GM10847 (cell line): ENCODE data around the gene SFRP2.

ENCODE experiments used
- POLR2A ChIP-seq: IDR thresholded peaks from 2 replicates; pipeline ENCODE4 v1.6.1; 2011; ENCODE audit not compliant: insufficient read length; ENCODE audit errors: extremely low read depth

The SFRP2 gene

GRCh38 chr4:153731239-153731638, 57.6 kb downstream of the SFRP2 start:
- no peak for TF ChIP-seq POLR2A
